SH-SY5Y (cell line): ENCODE measurements around the gene RNLS.

Source experiments
- GATA2 ChIP-seq: IDR thresholded peaks from 2 replicates; pipeline ENCODE4 v1.6.1; 2011; ENCODE audit warnings: mild to moderate bottlenecking, low read depth, low read length
- GATA3 ChIP-seq: IDR thresholded peaks from 2 replicates; pipeline ENCODE4 v1.6.1; 2011; ENCODE audit warnings: low read depth, mild to moderate bottlenecking, low read length, moderate library complexity

- TF ChIP-seq GATA3 (no peak), GATA2 (no peak)
These were observed 154.1 kb downstream of the RNLS start for GRCh38 chr10:88428976-88429375.
